ENCODE measurements around the gene HMGB1.

Gene HMGB1

GRCh38 chr13:30493658-30494381, 28.1 kb upstream of the HMGB1 start:
- TF ChIP-seq CTCF (IDR thresholded peaks at IDR 0.05; ENCODE audit: poor library complexity, severe bottlenecking), result no peak
- DNase-seq (ENCODE audit: low spot score) (no peak), ATAC-seq (ENCODE audit: low read depth) (no peak)
- Histone ChIP-seq H3K4me3 (ENCODE audit: severe bottlenecking) (no peak overlapping the region), H3K4me1 (ENCODE audit: insufficient read depth, poor library complexity, severe bottlenecking) (no peaks in the 10 kb centered on the region), H3K9me3 (ENCODE audit: severe bottlenecking) (no peaks in the 10 kb centered on the region), H3K27me3 (ENCODE audit: insufficient read depth, poor library complexity, severe bottlenecking) (no peaks in the 10 kb centered on the region), H3K36me3 (ENCODE audit: low read depth) (no peaks in the 10 kb centered on the region), H3K27ac (ENCODE audit: poor library complexity, severe bottlenecking) (no peak overlapping the region)

GRCh38 chr13:30487075-30487470, 21.3 kb upstream of the HMGB1 start:
- no peak for DNase-seq (ENCODE audit: low spot score)
- Histone ChIP-seq H3K4me3 (ENCODE audit: severe bottlenecking) (no peak overlapping the region), H3K4me1 (ENCODE audit: insufficient read depth, poor library complexity, severe bottlenecking) (no peaks in the 10 kb centered on the region), H3K9me3 (ENCODE audit: severe bottlenecking) (no peaks in the 10 kb centered on the region), H3K36me3 (ENCODE audit: low read depth) (no peaks in the 10 kb centered on the region), H3K27me3 (ENCODE audit: insufficient read depth, poor library complexity, severe bottlenecking) (no peaks in the 10 kb centered on the region), H3K27ac (ENCODE audit: poor library complexity, severe bottlenecking) (no peak overlapping the region)
- ATAC-seq (ENCODE audit: low read depth), result no peak
- TF ChIP-seq CTCF (IDR thresholded peaks at IDR 0.05; ENCODE audit: poor library complexity, severe bottlenecking), result no peak

GRCh38 chr13:30486230-30487074, 20.7 kb upstream of the HMGB1 start:
- no peaks in the 10 kb centered on the region for H3K9me3 ChIP-seq (ENCODE audit: severe bottlenecking)
- no peak overlapping the region for H3K27ac ChIP-seq (ENCODE audit: poor library complexity, severe bottlenecking)
- no peak for DNase-seq (ENCODE audit: low spot score)
- no peak overlapping the region for H3K4me3 ChIP-seq (ENCODE audit: severe bottlenecking)
- H3K27me3 ChIP-seq (ENCODE audit: insufficient read depth, poor library complexity, severe bottlenecking), result no peaks in the 10 kb centered on the region
- no peak for ATAC-seq (ENCODE audit: low read depth)
- no peaks in the 10 kb centered on the region for H3K4me1 ChIP-seq (ENCODE audit: insufficient read depth, poor library complexity, severe bottlenecking)
- TF ChIP-seq CTCF (IDR thresholded peaks at IDR 0.05; ENCODE audit: poor library complexity, severe bottlenecking), result no peak
- no peaks in the 10 kb centered on the region for H3K36me3 ChIP-seq (ENCODE audit: low read depth)

GRCh38 chr13:30481241-30481760, 15.6 kb upstream of the HMGB1 start:
- no peaks in the 10 kb centered on the region for H3K36me3 ChIP-seq (ENCODE audit: low read depth)
- H3K27ac ChIP-seq (ENCODE audit: poor library complexity, severe bottlenecking), result no peak overlapping the region
- H3K27me3 ChIP-seq (ENCODE audit: insufficient read depth, poor library complexity, severe bottlenecking), result no peaks in the 10 kb centered on the region
- DNase-seq (ENCODE audit: low spot score) (no peak), ATAC-seq (ENCODE audit: low read depth) (no peak)
- no peak for TF ChIP-seq CTCF (IDR thresholded peaks at IDR 0.05; ENCODE audit: poor library complexity, severe bottlenecking)
- H3K9me3 ChIP-seq (ENCODE audit: severe bottlenecking), result no peaks in the 10 kb centered on the region
- H3K4me3 ChIP-seq (ENCODE audit: severe bottlenecking), result no peak overlapping the region
- H3K4me1 ChIP-seq (ENCODE audit: insufficient read depth, poor library complexity, severe bottlenecking), result no peaks in the 10 kb centered on the region
